Kidney capillary endothelial cell (primary cell): ENCODE results near the gene TMED8.
A peak's percentile ranks its signal among the peaks of the same experiment; 100 is the strongest.
"Not testable (repeated sequence)": the region's sequence is repeated elsewhere in the genome, so short reads cannot be mapped to it uniquely, and the experiment has no call there.

Experiments used
- DNase-seq: peaks from one replicate; pipeline ENCODE4 v3.0.0-alpha.2; 2018; ENCODE audit warnings: low spot score

TMED8 gene, protein sequence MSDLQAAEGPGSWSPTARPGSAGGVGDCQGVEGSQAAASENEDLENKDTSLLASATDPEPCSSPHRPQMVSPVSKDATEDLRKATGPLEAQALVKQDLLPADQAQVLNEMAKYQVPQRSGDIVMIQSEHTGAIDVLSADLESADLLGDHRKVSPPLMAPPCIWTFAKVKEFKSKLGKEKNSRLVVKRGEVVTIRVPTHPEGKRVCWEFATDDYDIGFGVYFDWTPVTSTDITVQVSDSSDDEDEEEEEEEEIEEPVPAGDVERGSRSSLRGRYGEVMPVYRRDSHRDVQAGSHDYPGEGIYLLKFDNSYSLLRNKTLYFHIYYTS

DNA sequence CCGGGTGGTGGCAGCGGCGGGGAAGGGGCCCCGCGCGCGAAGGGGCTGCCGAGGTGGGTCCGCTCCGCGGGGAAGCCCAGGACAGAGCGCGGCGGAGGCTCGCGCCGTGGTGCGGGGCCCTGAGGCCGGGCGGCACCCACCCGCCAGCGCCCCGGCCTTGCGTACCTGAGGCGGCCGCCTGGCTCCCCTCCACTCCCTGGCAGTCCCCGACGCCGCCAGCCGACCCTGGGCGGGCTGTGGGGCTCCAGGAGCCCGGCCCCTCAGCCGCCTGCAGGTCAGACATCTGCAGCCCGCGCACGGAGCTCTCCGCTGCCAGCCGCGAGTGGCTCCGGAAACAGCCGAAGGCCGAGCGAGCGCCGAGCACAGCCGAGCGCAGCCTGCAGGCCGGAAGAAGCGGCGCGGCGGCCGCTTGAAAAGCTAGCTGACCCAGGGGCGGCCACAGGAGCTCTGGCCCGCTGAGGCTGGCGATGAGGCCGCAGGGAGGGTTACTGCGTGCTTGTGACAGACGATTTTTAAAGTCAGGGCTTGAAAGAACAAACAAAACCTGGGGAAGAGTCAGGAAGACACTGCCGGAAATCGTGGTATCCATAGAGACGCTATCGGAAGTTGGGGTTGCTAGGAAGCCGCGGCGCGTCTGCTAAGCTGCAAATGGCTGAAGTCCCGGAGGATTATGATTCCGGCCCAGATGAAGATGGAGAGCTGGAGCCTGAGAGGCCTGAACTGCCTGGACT is at the start of gene TMED8, which contains the start of gene SAMD15:
Gene TMED8 (minus strand): TSS at position 324 of the 731 bp plus-strand sequence. CDS start 41 bp downstream, at position 283.
Gene SAMD15 (plus strand): TSS at position 609 of the 731 bp plus-strand sequence. CDS start 40 bp downstream, at position 649.
- peak; percentile 81 for DNase-seq

DNA sequence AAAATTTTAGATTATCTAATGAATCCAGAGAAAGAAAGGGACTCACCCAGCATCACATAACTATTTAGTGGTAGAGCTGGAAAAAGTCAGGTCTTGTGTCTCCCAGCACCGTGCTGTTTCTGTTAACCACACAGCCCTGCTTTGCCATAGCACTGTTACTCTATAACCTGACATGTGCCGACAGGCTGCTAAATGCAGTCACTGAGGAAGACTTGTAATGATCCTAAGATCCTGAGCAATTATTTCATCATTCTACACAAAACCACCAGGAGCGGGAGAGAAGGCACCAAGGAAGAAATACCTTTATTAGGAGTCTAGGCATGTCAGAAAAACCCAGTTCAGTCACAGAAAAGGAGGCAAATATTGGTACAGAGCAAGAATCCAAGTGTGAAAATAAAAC is 49.5 kb upstream of the TMED8 start:
- no peak for DNase-seq

DNA sequence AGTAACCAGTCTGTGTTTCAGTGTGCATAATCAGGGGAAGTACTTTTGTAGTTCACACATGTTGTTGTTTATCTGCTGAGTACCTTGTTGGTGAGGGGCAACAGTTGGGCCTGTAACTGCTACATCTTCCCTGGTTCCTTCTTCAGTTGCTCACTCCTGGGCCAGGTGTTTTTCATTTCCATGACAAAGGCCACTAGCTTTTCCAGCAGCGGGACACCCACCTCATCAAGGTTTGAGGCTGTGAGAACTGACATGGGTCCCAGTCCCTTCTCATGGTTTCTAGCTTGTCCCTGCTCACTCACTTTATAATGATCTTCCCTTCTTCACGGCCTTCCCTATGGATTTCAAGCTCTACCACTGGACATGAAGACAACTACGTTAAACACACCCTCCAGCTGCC is 48.0 kb upstream of the TMED8 start:
- DNase-seq, result no peak

DNA sequence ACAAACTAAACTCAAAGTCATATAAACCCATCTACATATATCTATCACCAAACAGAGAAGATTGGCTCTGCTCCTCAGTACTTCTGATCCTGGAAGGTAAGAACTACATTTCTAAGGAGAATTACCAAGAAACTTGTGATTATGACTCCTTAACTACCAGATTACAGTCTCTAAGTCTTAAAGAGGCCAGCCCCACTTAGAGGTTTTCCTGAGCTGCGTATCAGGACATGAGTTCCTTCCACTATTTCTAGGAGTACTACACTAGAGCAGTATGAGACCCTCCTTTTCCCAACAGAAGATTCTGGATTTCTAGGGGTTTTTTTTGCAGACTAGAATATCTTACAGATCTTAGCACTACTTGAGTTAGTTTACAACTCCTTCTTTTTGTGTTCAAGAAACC is 46.5 kb upstream of the TMED8 start, which contains the start of gene NOXRED1:
Gene NOXRED1 (minus strand): TSS at position 101 of the 400 bp plus-strand sequence. CDS start 634 bp downstream, outside the sequence.
- no peak for DNase-seq

DNA sequence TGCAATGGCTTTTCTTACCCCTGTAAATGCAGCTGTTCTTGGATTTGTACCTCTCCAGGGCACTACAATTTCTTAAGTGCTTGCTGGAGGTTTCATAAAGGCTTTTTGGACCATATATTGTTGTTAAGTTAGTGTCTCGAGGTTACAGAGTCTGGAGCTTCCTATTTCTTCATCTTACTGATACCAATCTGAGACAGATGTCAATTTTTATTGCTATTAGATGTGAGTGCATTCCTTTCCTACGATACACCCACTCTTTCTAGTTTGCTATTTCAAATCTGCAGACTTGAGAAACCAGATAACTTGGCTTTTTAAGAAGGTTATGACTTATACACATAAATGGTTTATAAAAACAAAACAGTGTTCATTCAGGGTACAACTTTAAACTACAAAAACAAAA is 44.3 kb upstream of the TMED8 start:
- DNase-seq, result no peak

DNA sequence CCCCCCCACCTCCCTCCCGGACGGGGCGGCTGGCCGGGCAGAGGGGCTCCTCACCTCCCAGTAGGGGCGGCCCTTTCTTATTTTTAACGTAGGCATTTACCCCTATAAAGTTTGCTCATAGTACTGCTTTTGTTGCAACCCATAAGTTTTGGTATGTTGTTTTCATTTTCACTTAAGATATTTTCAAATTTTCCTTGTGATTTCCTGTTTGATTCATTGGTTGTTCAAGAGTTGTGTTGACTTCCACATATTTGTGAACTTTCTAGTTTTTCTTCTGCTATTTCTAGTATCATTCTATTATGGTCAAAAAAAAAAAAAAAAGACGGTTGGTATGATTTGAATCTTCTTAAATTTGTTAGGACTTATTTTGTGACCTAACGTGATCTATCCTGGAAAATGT is 39.9 kb upstream of the TMED8 start:
- DNase-seq, result no peak

GRCh38 chr14:77416098-77416497 is 39.2 kb upstream of the TMED8 start:
- not testable (repeated sequence) for DNase-seq

GRCh38 chr14:77415403-77416030 is 38.6 kb upstream of the TMED8 start:
- DNase-seq, result not testable (repeated sequence)

DNA sequence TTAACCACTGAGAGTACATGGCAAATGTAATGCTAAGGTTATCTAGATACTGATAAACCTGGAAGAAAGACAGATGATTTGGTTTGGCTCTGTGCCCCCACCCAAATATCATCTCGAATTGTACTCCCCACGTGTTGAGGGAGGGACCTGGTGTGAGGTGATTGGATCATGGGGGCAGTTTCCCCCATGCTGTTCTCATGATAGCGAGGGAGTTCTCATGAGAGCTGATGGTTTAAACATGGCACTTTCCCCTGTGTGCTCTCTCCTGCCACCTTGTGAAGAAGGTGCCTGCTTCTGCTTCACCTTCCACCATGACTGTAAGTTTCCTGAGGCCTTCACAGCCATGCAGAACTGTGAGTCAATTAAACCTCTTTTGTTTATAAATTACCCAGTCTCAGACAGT is 32.2 kb upstream of the TMED8 start:
- no peak for DNase-seq

- no peak for DNase-seq
Measured at GRCh38 chr14:77407158-77407557, 30.3 kb upstream of the TMED8 start.

DNA sequence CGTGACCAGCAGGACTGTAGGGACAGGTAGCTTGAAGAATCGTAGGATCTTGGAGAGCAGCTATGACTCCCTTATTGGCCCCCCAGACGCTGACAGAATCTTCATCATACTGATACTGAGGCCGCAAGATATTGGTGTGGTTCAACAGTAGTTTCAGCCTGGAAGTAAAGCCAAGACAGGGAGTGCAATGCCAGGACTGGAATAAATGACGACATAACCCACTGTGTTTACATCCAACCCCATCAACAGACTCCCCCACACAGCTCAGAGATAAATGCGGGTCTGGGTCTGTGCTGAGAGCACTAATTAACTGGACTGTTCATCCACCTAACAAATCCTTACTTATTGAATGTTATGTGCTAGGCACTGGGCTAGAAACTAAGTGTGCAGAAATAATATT is 29.8 kb upstream of the TMED8 start:
- no peak for DNase-seq

GRCh38 chr14:77406086-77406485 is 29.2 kb upstream of the TMED8 start:
- DNase-seq, result no peak

DNA sequence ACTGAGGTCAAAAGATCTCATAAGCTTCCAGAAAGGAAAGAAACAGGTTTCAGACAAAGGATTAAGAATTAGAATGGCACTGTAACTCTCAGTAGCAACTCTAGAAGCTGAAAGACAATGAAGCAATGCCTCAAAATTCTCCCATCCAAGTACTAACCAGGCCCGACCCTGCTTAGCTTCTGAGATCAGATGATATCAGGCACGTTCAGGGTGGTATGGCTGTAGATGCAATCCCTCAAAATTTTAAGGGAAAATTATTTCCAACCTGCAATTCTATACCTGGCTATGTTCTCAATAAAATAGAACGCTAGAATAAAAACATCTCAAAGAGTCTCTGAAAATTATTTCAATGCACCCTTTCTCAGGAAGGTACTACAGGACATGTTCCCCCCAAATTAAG is 26.9 kb upstream of the TMED8 start:
- DNase-seq, result no peak

GRCh38 chr14:77400216-77400615 is 23.3 kb upstream of the TMED8 start:
- no peak for DNase-seq

- DNase-seq, result no peak
Measured at GRCh38 chr14:77390188-77390587, 13.3 kb upstream of the TMED8 start.

DNA sequence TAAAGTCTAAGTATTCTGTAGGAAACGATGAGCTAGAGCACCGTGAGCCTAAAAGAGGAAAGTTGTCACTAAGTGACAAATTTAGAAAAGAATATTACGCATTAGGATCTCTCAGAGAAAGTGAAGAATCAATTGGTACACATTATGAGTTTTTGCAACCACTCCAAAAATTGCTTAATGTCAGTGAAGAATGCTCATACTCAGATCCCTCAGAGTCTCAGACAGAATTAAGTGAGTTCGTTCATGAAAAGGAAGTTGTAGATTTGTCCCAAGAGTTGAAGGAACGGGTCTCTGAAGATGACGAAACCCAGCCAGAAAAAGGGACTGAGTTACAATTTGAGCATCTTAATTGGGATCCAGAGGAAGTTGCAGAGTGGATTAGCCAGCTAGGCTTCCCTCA is 1.8 kb upstream of the TMED8 start:
- no peak for DNase-seq

- DNase-seq, result no peak
Measured at GRCh38 chr14:77377502-77377844, 579 bp upstream of the TMED8 start.

- peak; percentile 9 for DNase-seq
Measured at GRCh38 chr14:77375973-77376770, 722 bp downstream of the TMED8 start.

DNA sequence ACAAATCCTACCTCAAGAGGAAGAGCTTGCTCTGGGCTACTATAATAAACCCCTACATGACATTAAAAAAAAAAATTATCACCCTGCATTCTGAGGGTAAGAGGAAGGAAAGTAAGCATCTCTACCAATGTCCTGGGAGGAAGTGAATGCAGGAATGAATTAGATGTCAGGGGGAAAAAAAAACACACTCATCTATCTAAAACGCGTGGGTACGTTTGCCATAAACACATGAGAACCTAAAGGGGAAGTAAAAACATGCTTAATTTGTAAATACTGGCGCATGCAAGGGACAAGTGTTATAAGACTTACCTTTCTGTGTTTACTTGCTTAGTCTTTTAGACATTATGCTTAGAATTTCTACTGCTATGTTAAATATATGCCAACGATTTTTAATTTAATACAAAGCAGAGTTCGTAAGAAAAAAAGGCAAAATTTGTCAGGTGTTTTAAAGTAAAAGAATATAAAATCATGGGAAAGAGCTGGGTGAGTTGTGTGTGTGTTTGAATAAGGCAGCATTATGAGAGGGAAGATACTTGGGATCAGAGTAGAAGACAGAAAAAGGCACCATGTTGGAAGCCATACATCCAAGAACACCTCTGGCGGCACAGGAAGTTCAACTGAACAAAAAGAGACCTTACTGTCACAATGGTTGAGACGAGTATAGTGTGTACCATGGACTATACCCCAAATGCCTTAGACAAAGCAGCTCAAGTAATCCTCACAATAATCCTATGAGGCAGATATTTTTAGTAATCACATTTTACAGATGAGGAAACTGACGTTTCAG is 1.5 kb downstream of the TMED8 start:
- DNase-seq, result no peak

DNA sequence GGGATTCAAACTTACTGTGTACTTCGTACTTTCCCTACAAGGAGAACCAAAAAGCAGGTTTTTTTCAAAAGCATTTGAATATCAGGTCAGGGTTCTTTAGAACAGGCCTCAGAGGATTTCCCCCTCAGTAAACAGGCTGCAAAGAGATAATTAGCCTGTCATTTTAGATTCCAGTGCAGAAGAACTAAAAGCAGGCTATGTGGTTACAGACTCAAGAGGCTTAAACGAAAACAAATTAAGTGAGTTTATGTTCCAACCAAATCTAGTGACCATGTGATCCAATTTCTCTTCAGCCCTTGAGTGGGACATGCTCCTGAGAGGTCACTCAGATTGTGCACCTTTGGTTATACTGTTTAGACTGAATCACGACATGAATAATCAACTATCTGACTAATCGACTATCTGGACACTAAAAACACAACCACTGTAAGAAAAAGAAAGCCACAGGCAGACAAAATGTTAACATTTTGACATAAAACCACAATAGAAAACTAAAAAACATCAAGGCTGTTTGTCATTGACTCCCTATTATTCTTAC is 4.5 kb downstream of the TMED8 start:
- DNase-seq, result no peak

GRCh38 chr14:77369285-77369684 is 7.6 kb downstream of the TMED8 start:
- peak; percentile 32 for DNase-seq
